GM21515 (cell line): Measurements from ENCODE around the gene IGFN1.
"Not testable (repeated sequence)": the region's sequence is repeated elsewhere in the genome, so short reads cannot be mapped to it uniquely, and the experiment has no call there.

Source experiments
- ATAC-seq: cut with Tn5 transposase; IDR thresholded peaks from one replicate; pipeline ENCODE4 v1.9.1; 2021; ENCODE audit not compliant: unreplicated experiment

IGFN1 gene

GRCh38 chr1:201239646-201240045 is 49.0 kb downstream of the IGFN1 start:
- not testable (repeated sequence) for ATAC-seq

- ATAC-seq: no peak
Measured at GRCh38 chr1:201240171-201240570, 49.5 kb downstream of the IGFN1 start.

- no peak for ATAC-seq
Measured at GRCh38 chr1:201241736-201242135, 51.1 kb downstream of the IGFN1 start.

- no peak for ATAC-seq
Measured at GRCh38 chr1:201245082-201245481, 54.5 kb downstream of the IGFN1 start.

- no peak for ATAC-seq
Measured at GRCh38 chr1:201248721-201249559, 58.3 kb downstream of the IGFN1 start.

GRCh38 chr1:201250326-201251011 is 59.8 kb downstream of the IGFN1 start:
- ATAC-seq: no peak

GRCh38 chr1:201251411-201251810 is 60.8 kb downstream of the IGFN1 start:
- ATAC-seq: no peak

- no peak for ATAC-seq
Measured at GRCh38 chr1:201251851-201252430, 61.3 kb downstream of the IGFN1 start.

GRCh38 chr1:201252944-201253371 is 62.3 kb downstream of the IGFN1 start:
- ATAC-seq: no peak

GRCh38 chr1:201253411-201253810 is 62.8 kb downstream of the IGFN1 start:
- no peak for ATAC-seq

GRCh38 chr1:201253906-201254624 is 63.4 kb downstream of the IGFN1 start:
- no peak for ATAC-seq

- no peak for ATAC-seq
Measured at GRCh38 chr1:201254625-201255478, 64.2 kb downstream of the IGFN1 start.

- no peak for ATAC-seq
Measured at GRCh38 chr1:201255479-201256362, 65.1 kb downstream of the IGFN1 start.

GRCh38 chr1:201258132-201258531 is 67.5 kb downstream of the IGFN1 start:
- ATAC-seq: not testable (repeated sequence)

GRCh38 chr1:201258763-201259230 is 68.2 kb downstream of the IGFN1 start:
- no peak for ATAC-seq

GRCh38 chr1:201259476-201260235 is 69.0 kb downstream of the IGFN1 start:
- no peak for ATAC-seq

GRCh38 chr1:201260236-201260590 is 69.6 kb downstream of the IGFN1 start:
- ATAC-seq: no peak

- ATAC-seq: no peak
Measured at GRCh38 chr1:201260648-201261311, 70.2 kb downstream of the IGFN1 start.
